ENCODE data around the gene GPS1.

Gene GPS1

DNA sequence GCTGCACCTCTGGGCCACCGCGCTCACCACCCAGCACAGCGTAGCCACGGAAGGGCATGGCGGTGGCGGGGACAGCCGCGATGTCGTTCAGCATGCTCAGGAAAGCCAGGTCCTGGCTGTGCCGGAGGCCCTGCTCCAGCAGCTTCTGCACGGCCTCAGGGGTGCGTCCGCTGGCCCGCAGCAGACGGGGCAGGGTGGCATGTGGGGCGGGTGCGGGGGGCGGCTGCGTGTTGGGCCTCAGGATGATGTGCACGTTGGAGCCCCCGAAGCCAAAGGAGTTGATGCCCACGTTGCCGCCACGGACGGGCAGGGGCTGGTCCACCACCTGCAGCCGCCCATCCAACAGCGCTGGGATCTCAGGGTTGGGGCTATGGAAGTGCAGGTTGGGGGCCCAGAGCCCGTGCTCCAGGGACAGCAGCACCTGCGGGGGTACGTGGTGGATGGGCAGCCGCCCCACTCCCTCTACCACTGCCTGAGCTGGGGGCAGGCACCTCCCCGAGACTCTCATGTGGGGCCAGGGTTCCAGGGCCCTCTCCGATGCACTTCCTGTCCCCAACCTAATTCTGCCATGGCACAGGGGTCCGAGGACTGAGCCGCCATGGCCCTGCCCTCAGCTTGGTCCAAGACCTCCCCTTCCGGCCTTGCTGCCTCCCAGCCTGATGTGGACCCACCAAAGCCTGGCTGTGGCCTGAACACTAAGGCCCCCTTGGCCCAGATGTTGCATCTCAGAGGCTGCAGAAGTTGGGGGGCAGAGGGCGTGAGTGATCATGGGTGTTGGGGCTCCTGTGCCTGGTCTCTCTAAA is 39.8 kb downstream of the GPS1 start:
- H3K4me1 ChIP-seq (ENCODE audit: insufficient read depth, low read length), result peaks cover 24% of the 10 kb centered on the region
- H3K27ac ChIP-seq (ENCODE audit: low read length), result no peak overlapping the region
- no peak overlapping the region for H3K9ac ChIP-seq (ENCODE audit: low read depth, low read length)
- ATAC-seq (ENCODE audit: insufficient read depth, low read depth) (no peak), DNase-seq (no peak)
- no peaks in the 10 kb centered on the region for H3K9me3 ChIP-seq (ENCODE audit: insufficient read depth, low read length, severe bottlenecking)
- no peak overlapping the region for H3K4me3 ChIP-seq (ENCODE audit: low read depth in 1 of 2, low read length in 2 of 2)
- peaks cover 52% of the 10 kb centered on the region for H3K79me2 ChIP-seq (ENCODE audit: insufficient read depth, low read length)
- peaks cover 96% of the 10 kb centered on the region for H3K36me3 ChIP-seq (ENCODE audit: insufficient read depth, low read length)
- H4K20me1 ChIP-seq (ENCODE audit: insufficient read depth, low read length), result peaks cover 76% of the 10 kb centered on the region
- H3K27me3 ChIP-seq (ENCODE audit: insufficient read depth, low read length, poor library complexity), result no peaks in the 10 kb centered on the region
- no peak overlapping the region for H2AFZ ChIP-seq (ENCODE audit: low read depth, low read length)
- H3K4me2 ChIP-seq (ENCODE audit: insufficient read depth, low read length), result no peak overlapping the region
- TF ChIP-seq, protein P1, sequence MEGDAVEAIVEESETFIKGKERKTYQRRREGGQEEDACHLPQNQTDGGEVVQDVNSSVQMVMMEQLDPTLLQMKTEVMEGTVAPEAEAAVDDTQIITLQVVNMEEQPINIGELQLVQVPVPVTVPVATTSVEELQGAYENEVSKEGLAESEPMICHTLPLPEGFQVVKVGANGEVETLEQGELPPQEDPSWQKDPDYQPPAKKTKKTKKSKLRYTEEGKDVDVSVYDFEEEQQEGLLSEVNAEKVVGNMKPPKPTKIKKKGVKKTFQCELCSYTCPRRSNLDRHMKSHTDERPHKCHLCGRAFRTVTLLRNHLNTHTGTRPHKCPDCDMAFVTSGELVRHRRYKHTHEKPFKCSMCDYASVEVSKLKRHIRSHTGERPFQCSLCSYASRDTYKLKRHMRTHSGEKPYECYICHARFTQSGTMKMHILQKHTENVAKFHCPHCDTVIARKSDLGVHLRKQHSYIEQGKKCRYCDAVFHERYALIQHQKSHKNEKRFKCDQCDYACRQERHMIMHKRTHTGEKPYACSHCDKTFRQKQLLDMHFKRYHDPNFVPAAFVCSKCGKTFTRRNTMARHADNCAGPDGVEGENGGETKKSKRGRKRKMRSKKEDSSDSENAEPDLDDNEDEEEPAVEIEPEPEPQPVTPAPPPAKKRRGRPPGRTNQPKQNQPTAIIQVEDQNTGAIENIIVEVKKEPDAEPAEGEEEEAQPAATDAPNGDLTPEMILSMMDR (IDR thresholded peaks at IDR 0.05; ENCODE audit: borderline replicate concordance, extremely low read depth, low read length, poor library complexity, severe bottlenecking), result no peak
- no peak for TF ChIP-seq EZH2 (IDR thresholded peaks at IDR 0.05; ENCODE audit: borderline replicate concordance, low read depth, low read length, severe bottlenecking)

DNA sequence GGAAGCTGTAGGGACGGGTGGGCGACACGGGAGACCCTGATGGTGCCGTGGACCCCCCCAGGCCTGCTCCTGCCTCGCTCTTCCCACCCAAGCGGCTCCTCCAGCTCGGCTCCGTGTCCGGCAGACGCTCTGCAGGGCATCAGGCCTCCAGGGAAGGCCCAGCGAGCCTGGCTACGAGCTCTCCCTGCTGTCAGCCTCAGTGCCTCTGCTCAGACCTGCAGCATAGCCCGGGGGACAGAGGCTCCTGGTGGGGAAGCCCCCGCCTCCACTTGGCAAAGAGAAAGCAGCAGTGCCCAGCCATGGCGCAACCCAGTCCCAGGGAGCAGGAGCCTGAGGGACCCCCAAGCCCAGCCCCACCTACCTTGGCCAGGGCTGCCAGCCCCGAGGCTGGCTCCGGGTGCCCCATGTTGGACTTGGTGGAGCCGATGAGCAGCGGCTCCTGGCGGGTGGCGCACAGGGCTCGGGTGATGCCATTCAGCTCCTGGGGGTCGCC is 40.4 kb downstream of the GPS1 start:
- Histone ChIP-seq H4K20me1 (ENCODE audit: insufficient read depth, low read length) (peaks cover 80% of the 10 kb centered on the region), H2AFZ (ENCODE audit: low read depth, low read length) (no peak overlapping the region), H3K27ac (ENCODE audit: low read length) (no peak overlapping the region), H3K4me1 (ENCODE audit: insufficient read depth, low read length) (peaks cover 30% of the 10 kb centered on the region), H3K27me3 (ENCODE audit: insufficient read depth, low read length, poor library complexity) (no peaks in the 10 kb centered on the region), H3K9ac (ENCODE audit: low read depth, low read length) (no peak overlapping the region), H3K79me2 (ENCODE audit: insufficient read depth, low read length) (peaks cover 58% of the 10 kb centered on the region), H3K4me2 (ENCODE audit: insufficient read depth, low read length) (no peak overlapping the region), H3K4me3 (ENCODE audit: low read depth in 1 of 2, low read length in 2 of 2) (no peak overlapping the region), H3K36me3 (ENCODE audit: insufficient read depth, low read length) (peaks cover 95% of the 10 kb centered on the region), H3K9me3 (ENCODE audit: insufficient read depth, low read length, severe bottlenecking) (no peaks in the 10 kb centered on the region)
- ATAC-seq (ENCODE audit: insufficient read depth, low read depth), result no peak
- TF ChIP-seq, protein P1 (IDR thresholded peaks at IDR 0.05; ENCODE audit: borderline replicate concordance, extremely low read depth, low read length, poor library complexity, severe bottlenecking), result no peak
- TF ChIP-seq EZH2 (IDR thresholded peaks at IDR 0.05; ENCODE audit: borderline replicate concordance, low read depth, low read length, severe bottlenecking), result no peak
- no peak for DNase-seq

DNA sequence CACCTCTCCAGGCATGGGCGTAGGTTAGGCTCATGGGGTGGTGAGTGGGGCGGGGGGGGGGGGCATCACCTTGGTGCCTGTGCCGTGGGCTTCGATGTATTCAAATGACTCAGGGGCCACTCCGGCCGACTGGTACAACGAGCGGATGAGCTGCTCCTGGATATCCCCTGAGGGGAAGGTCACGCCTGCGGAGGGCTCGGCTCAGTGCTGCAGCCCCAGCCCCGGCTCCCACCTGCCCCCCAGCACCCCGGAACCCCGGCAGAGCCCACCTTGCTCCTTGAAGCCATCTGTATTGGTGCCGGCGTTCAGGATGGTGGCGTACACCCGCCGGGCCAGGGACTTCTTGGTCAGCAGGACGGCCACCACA is 40.9 kb downstream of the GPS1 start:
- Histone ChIP-seq H3K4me3 (ENCODE audit: low read depth in 1 of 2, low read length in 2 of 2) (no peak overlapping the region), H4K20me1 (ENCODE audit: insufficient read depth, low read length) (peaks cover 79% of the 10 kb centered on the region), H3K9me3 (ENCODE audit: insufficient read depth, low read length, severe bottlenecking) (no peaks in the 10 kb centered on the region), H3K4me1 (ENCODE audit: insufficient read depth, low read length) (peaks cover 32% of the 10 kb centered on the region), H3K9ac (ENCODE audit: low read depth, low read length) (no peak overlapping the region), H3K27ac (ENCODE audit: low read length) (no peak overlapping the region), H2AFZ (ENCODE audit: low read depth, low read length) (no peak overlapping the region), H3K36me3 (ENCODE audit: insufficient read depth, low read length) (peaks cover 90% of the 10 kb centered on the region), H3K4me2 (ENCODE audit: insufficient read depth, low read length) (no peak overlapping the region), H3K27me3 (ENCODE audit: insufficient read depth, low read length, poor library complexity) (no peaks in the 10 kb centered on the region), H3K79me2 (ENCODE audit: insufficient read depth, low read length) (peaks cover 63% of the 10 kb centered on the region)
- DNase-seq (no peak), ATAC-seq (ENCODE audit: insufficient read depth, low read depth) (no peak)
- TF ChIP-seq, protein P1 (IDR thresholded peaks at IDR 0.05; ENCODE audit: borderline replicate concordance, extremely low read depth, low read length, poor library complexity, severe bottlenecking), result no peak
- TF ChIP-seq EZH2 (IDR thresholded peaks at IDR 0.05; ENCODE audit: borderline replicate concordance, low read depth, low read length, severe bottlenecking), result no peak
